ENCODE results near the gene ZNF41. TPM values are rescaled to one million over a fixed set of nuclear protein-coding genes. Genes with fewer than 3 reads are reported as not detected.

Gene ZNF41
- polyA plus RNA-seq, 1 of the 3 experiments (the other 2 are of a cell fraction), result 2.7 TPM

DNA sequence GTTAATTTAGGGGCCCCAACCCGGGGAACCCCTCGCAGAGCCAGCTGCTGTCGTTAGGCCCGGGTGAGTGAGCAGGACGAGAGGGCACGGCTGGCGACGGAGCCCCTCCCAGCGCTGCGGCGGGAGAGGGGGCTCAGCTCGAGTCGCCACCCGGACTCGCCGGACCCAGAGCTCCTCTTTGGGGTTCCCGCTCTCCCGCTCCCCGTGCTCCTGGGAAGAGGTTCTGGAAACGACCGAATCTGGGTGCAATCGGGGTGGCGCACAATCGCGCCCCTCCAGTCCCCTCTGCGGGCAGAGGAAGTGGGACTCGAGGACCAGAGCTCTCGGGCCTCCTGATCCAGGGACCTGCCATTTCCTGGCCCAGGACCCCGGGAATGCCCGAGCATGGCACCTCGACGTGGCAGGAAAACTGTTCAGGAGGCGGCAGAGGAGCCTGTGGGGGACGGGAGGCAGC lies 40.7 kb upstream of the ZNF41 start:
- DNase-seq, result no peak
- no peak for TF ChIP-seq PBX3 (IDR thresholded peaks at IDR 0.05)
- no peak overlapping the region; a peak in 1 of 4 replicates for H3K27ac ChIP-seq (ENCODE audit: low read depth in 2 of 2, low read length in 1 of 2)
- peak overlapping the region; percentile 93 for H2AFZ ChIP-seq (ENCODE audit: low read depth)
- H3K4me2 ChIP-seq, result peak overlapping the region; percentile 81
- H3K4me1 ChIP-seq (ENCODE audit: control insufficient read depth in 1 of 2, insufficient read depth in 2 of 2, low read depth in 1 of 2, low read length in 1 of 2), result no peaks in the 10 kb centered on the region
- no peaks in the 10 kb centered on the region for H3K36me3 ChIP-seq (replicated peaks in 1 of 2; ENCODE audit: control insufficient read depth in 1 of 2, insufficient read depth in 2 of 2, low read length in 1 of 2)
- H3K9me3 ChIP-seq, result no peaks in the 10 kb centered on the region
- H4K20me1 ChIP-seq (ENCODE audit: insufficient read depth), result no peaks in the 10 kb centered on the region
- no peaks in the 10 kb centered on the region; the same call in 1 of the 2 replicates for H3K27me3 ChIP-seq (ENCODE audit: insufficient read depth)
- H3K4me3 ChIP-seq (ENCODE audit: low read depth in 2 of 2, low read length in 1 of 2), result peak overlapping the region; percentile 47 to 64
- no peaks in the 10 kb centered on the region for H3K79me2 ChIP-seq (ENCODE audit: insufficient read depth)
- H3K9ac ChIP-seq, result peak overlapping the region; percentile 65
- H3K9me2 ChIP-seq, result no peaks in the 10 kb centered on the region
- ChIA-PET CTCF (interaction anchor here (0.6 to 6.9 kb wide), 40 partner anchors 9 to 530 kb away, joined by 3 to 107 read pairs (median 4); partner anchors contain the start of genes TIMP1 and UBA1), POLR2A (interaction anchor here (0.6 to 1.2 kb wide), 6 partner anchors 9 to 333 kb away, joined by 3 to 4 read pairs (median 4); partner anchors contain the start of gene USP11)
- no peaks in the 10 kb centered on the region for H3F3A ChIP-seq (replicated peaks; ENCODE audit: insufficient read depth)
- 9% methylated on average over 25 of the region's 34 CpGs for WGBS (ENCODE audit: low lambda C conversion rate)

DNA sequence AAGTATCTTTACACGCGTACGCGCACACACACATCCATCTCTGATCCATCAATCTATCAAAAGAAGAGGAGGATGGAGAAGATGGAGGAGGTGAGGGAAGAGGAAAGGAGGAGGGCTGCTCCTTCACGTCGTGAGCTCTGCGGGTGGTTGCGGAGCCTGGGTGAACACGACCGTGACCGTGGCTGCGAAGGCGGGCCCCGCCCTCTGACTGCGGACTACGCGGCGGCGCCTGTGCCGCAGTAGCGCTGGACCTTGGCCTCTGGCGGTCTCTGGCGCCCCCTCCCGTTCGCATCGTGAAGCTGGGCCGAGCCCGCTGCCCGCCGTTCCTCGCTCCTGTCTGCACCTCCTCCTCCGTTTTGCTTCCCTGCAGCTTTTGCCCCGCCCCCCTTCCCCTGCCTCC lies 40.3 kb upstream of the ZNF41 start:
- Histone ChIP-seq H3K36me3 (replicated peaks in 1 of 2; ENCODE audit: control insufficient read depth in 1 of 2, insufficient read depth in 2 of 2, low read length in 1 of 2) (no peaks in the 10 kb centered on the region), H3F3A (replicated peaks; ENCODE audit: insufficient read depth) (no peaks in the 10 kb centered on the region), H3K9me2 (no peaks in the 10 kb centered on the region), H4K20me1 (ENCODE audit: insufficient read depth) (no peaks in the 10 kb centered on the region), H3K9ac (peak overlapping the region; percentile 65; the same call in 1 of the 2 replicates), H3K4me2 (peak overlapping the region; percentile 81), H3K9me3 (no peaks in the 10 kb centered on the region), H3K27me3 (ENCODE audit: insufficient read depth) (no peaks in the 10 kb centered on the region; the same call in 1 of the 2 replicates), H3K4me3 (ENCODE audit: low read depth in 2 of 2, low read length in 1 of 2) (peak overlapping the region; percentile 47 to 64), H3K27ac (ENCODE audit: low read depth in 2 of 2, low read length in 1 of 2) (no peak overlapping the region; a peak in 1 of 4 replicates), H3K4me1 (ENCODE audit: control insufficient read depth in 1 of 2, insufficient read depth in 2 of 2, low read depth in 1 of 2, low read length in 1 of 2) (no peaks in the 10 kb centered on the region), H2AFZ (ENCODE audit: low read depth) (peak overlapping the region; percentile 93), H3K79me2 (ENCODE audit: insufficient read depth) (no peaks in the 10 kb centered on the region)
- 3% methylated on average over 18 of the region's 33 CpGs for WGBS (ENCODE audit: low lambda C conversion rate)
- DNase-seq, result peak; percentile 91
- ChIA-PET CTCF (interaction anchor here (0.6 to 6.9 kb wide), 42 partner anchors 8 to 530 kb away, joined by 3 to 107 read pairs (median 4); partner anchors contain the start of genes TIMP1 and UBA1), POLR2A (interaction anchor here (0.6 to 1.2 kb wide), 6 partner anchors 9 to 333 kb away, joined by 3 to 4 read pairs (median 4); partner anchors contain the start of gene USP11)
- TF ChIP-seq RFX5 (IDR thresholded peaks at IDR 0.05; ENCODE audit: low read length), result no peak
- no peak for TF ChIP-seq TEAD4 (IDR thresholded peaks at IDR 0.05; ENCODE audit: borderline replicate concordance, insufficient read depth)
- no peak for TF ChIP-seq EZH2phosphoT487 (IDR thresholded peaks at IDR 0.05; ENCODE audit: borderline replicate concordance, low read depth)
- TF ChIP-seq ELF1 (IDR thresholded peaks at IDR 0.05), result no peak
- TF ChIP-seq GATA2 (CRISPR knock-in tag; IDR thresholded peaks at IDR 0.05), result peak; percentile 40; the same call in 1 of the 2 replicates
- TF ChIP-seq PBX3 (IDR thresholded peaks at IDR 0.05), result no peak
- no peak for TF ChIP-seq NRF1 (IDR thresholded peaks at IDR 0.05; ENCODE audit: low read depth, low read length)
- no peak for TF ChIP-seq MEF2A (IDR thresholded peaks at IDR 0.05; ENCODE audit: borderline replicate concordance, low read depth)
- no peak for TF ChIP-seq ZBTB33 (IDR thresholded peaks at IDR 0.05; ENCODE audit: borderline replicate concordance, low read depth)
- TF ChIP-seq FOXM1 (IDR thresholded peaks at IDR 0.05; ENCODE audit: low read depth), result no peak
- TF ChIP-seq CTCF (IDR thresholded peaks at IDR 0.05), result peak; percentile 76
- TF ChIP-seq POLR2AphosphoS5 (IDR thresholded peaks at IDR 0.05; ENCODE audit: low read depth, low read length), result no peak
- no peak for TF ChIP-seq NFIC (IDR thresholded peaks at IDR 0.05; ENCODE audit: borderline replicate concordance)
- TF ChIP-seq, protein P1, sequence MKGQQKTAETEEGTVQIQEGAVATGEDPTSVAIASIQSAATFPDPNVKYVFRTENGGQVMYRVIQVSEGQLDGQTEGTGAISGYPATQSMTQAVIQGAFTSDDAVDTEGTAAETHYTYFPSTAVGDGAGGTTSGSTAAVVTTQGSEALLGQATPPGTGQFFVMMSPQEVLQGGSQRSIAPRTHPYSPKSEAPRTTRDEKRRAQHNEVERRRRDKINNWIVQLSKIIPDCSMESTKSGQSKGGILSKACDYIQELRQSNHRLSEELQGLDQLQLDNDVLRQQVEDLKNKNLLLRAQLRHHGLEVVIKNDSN (IDR thresholded peaks at IDR 0.05; ENCODE audit: borderline replicate concordance, low read depth), result no peak
- TF ChIP-seq, protein P2, sequence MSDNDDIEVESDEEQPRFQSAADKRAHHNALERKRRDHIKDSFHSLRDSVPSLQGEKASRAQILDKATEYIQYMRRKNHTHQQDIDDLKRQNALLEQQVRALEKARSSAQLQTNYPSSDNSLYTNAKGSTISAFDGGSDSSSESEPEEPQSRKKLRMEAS (IDR thresholded peaks at IDR 0.05; ENCODE audit: low read depth), result no peak
- no peak for TF ChIP-seq EP300 (IDR thresholded peaks at IDR 0.05; ENCODE audit: borderline replicate concordance in 1 of 2, low read depth in 1 of 2, low read length in 1 of 2)
- TF ChIP-seq YY1 (IDR thresholded peaks at IDR 0.05; ENCODE audit: low read depth), result no peak
- no peak for TF ChIP-seq RXRA (IDR thresholded peaks at IDR 0.05; ENCODE audit: borderline replicate concordance, low read depth)
- TF ChIP-seq SMC3 (IDR thresholded peaks at IDR 0.05; ENCODE audit: low read depth, low read length), result peak; percentile 88
- no peak for TF ChIP-seq JUND (IDR thresholded peaks at IDR 0.05)
- no peak for TF ChIP-seq SIN3A (IDR thresholded peaks at IDR 0.05; ENCODE audit: borderline replicate concordance, low read depth, low read length)
